GM12878 (cell line): ENCODE data around the gene PTPRS. TPM values are rescaled to one million over a fixed set of nuclear protein-coding genes. Genes with fewer than 3 reads are reported as not detected.

Source experiments
- ATAC-seq: fragments of 200-7000 bp; cut with Tn5 transposase; 3 replicates; pipeline ENCODE4 v1.9.1; 2020; ENCODE audit warnings: mild to moderate bottlenecking, moderate library complexity
- BruUV-seq: library from RNA; stranded (reverse); fragments of 400-500 nt; replicated peaks from 2 replicates; lab custom pipeline; 2021; lab: Mats Ljungman, UMichigan
- CTCF ChIA-PET: fragments of 300-600 bp; sonication (Branson Sonifier 250); formaldehyde crosslinking; extraction: SDS; loops from one replicate; lab custom pipeline; 2021; ENCODE audit warnings: inconsistent platforms; lab: Yijun Ruan, JAX
- POLR2A ChIA-PET: fragments of 350-600 bp; formaldehyde crosslinking; extraction: SDS; loops from one replicate; lab custom pipeline; 2021; ENCODE audit warnings: inconsistent platforms; lab: Charles Lee
- RAD21 ChIA-PET: fragments of 300-600 bp; sonication (Branson Sonifier 250); formaldehyde crosslinking; loops from one replicate; lab custom pipeline; 2023; ENCODE audit warnings: antibody characterized with exemption; ENCODE audit not compliant: unreplicated experiment; lab: Charles Lee
- SMC1A ChIA-PET: fragments of 300-600 bp; sonication (Branson Sonifier 250); formaldehyde crosslinking; loops from one replicate; lab custom pipeline; 2023; ENCODE audit not compliant: unreplicated experiment, uncharacterized antibody; lab: Charles Lee
- DNase-seq: peaks from one replicate; pipeline ENCODE4 v3.0.0-alpha.2; 2011; ENCODE audit warnings: low read depth, low spot score
- FAIRE-seq: peaks from 3 replicates; lab custom pipeline; 2011; peaks lifted over from hg19 to GRCh38; lab: Jason Lieb, UNC
- H2AFZ ChIP-seq: 2 replicates; pipeline ENCODE4 v1.6.0; 2011; ENCODE audit warnings: low read depth, low read length, control low read depth; ENCODE audit not compliant: control insufficient read depth
- H3K27ac ChIP-seq: 2 replicates; pipeline ENCODE4 v1.5.1; 2011; ENCODE audit warnings: control low read depth; ENCODE audit not compliant: control insufficient read depth, insufficient read depth
- H3K27me3 ChIP-seq, 2 experiments: replicated peaks in 1 of 2; 2 replicates each; pipeline versions ENCODE4 v1.6.0 to v1.6.1; 2011; ENCODE audit warnings: low read length in 1 of 2; ENCODE audit not compliant: control insufficient read depth in 2 of 2, insufficient read depth in 2 of 2
- H3K36me3 ChIP-seq, 2 experiments: 2 replicates each; pipeline ENCODE4 v1.5.1; 2011; ENCODE audit warnings: low read length in 1 of 2; ENCODE audit not compliant: control insufficient read depth in 2 of 2, insufficient read depth in 2 of 2
- H3K4me1 ChIP-seq: 2 replicates; pipeline ENCODE4 v1.6.1; 2011; ENCODE audit warnings: mild to moderate bottlenecking, low read length, moderate library complexity, mixed read lengths; ENCODE audit not compliant: control insufficient read depth, insufficient read depth
- H3K4me2 ChIP-seq: 2 replicates; pipeline ENCODE4 v1.6.0; 2011; ENCODE audit warnings: control low read depth; ENCODE audit not compliant: control insufficient read depth, insufficient read depth
- H3K4me3 ChIP-seq: fragments of 200-600 bp; sonication (generic); 2 replicates; pipeline ENCODE4 v1.5.1; 2016
- H3K79me2 ChIP-seq: 2 replicates; pipeline ENCODE4 v1.6.0; 2011; ENCODE audit warnings: low read length; ENCODE audit not compliant: control insufficient read depth, insufficient read depth
- H3K9ac ChIP-seq: 2 replicates; pipeline ENCODE4 v1.8.0; 2011; ENCODE audit warnings: low read length, control low read depth, mixed read lengths; ENCODE audit not compliant: control insufficient read depth, insufficient read depth
- H3K9me3 ChIP-seq: replicated peaks from 3 replicates; pipeline ENCODE4 v1.5.1; 2011; ENCODE audit warnings: mild to moderate bottlenecking, low read length; ENCODE audit not compliant: control insufficient read depth, insufficient read depth
- H4K20me1 ChIP-seq: 2 replicates; pipeline ENCODE4 v1.6.0; 2011; ENCODE audit not compliant: control insufficient read depth, insufficient read depth
- NBN ChIP-seq: fragments of 450-650 bp; IDR thresholded peaks from 2 replicates; pipeline ENCODE4 v1.6.1; 2016
- PAX5 ChIP-seq: IDR thresholded peaks from 2 replicates; pipeline ENCODE4 v1.6.1; 2011; ENCODE audit warnings: low read depth, low read length, borderline replicate concordance
- RAD21 ChIP-seq: IDR thresholded peaks from 2 replicates; pipeline ENCODE4 v1.6.1; 2011; ENCODE audit warnings: mild to moderate bottlenecking, low read depth, low read length, moderate library complexity; ENCODE audit not compliant: insufficient read depth
- SMARCA5 ChIP-seq: fragments of 450-650 bp; IDR thresholded peaks from 2 replicates; pipeline ENCODE4 v1.6.1; 2017; ENCODE audit warnings: mild to moderate bottlenecking
- SMC3 ChIP-seq: IDR thresholded peaks from 2 replicates; pipeline ENCODE4 v1.6.1; 2011; ENCODE audit warnings: low read length, improper control_type of control experiment, borderline replicate concordance
- YY1 ChIP-seq: IDR thresholded peaks from 2 replicates; pipeline ENCODE4 v1.6.1; 2011; ENCODE audit warnings: low read depth, mild to moderate bottlenecking, low read length
- WGBS: methylation state at CpG from one replicate; pipeline ENCODE4 v1.1.6; 2016; ENCODE audit warnings: low lambda C conversion rate; ENCODE audit not compliant: insufficient replicate concordance, insufficient coverage; ENCODE audit errors: missing lambda C conversion rate; 5-methylcytosine and 5-hydroxymethylcytosine counted together
- in situ Hi-C: fragments of 300-500 bp; cut with MboI; formaldehyde crosslinking; loops from 9 replicates; pipeline ENCODE4 v1.14.3; 2018; ENCODE audit warnings: mixed read lengths
- intact Hi-C: fragments of 100-400 bp; cut with micrococcal nuclease; formaldehyde crosslinking; loops from one replicate; pipeline ENCODE4 v1.14.2; 2022; ENCODE audit not compliant: unreplicated experiment
- polyA plus RNA-seq, 11 experiments: library from polyadenylated mRNA; depleted of rRNA in 4 of 11; unstranded in 6 of 11; stranded (reverse) in 5 of 11; fragments of >200 nt; fragmentation: Nextera tagmentation in 4 of 11; fragmentation: Illumina TruSeq in 1 of 11; extraction: Ambion mirVana in 4 of 11; extraction: Trizol in 1 of 11; gene quantifications; 1 replicate in 1 of 11; 2 replicates in 10 of 11; pipeline versions ENCODE4 v1.2.1 to v1.2.3, GENCODE V29; 2011 to 2016; ENCODE audit warnings: inconsistent platforms in 2 of 11, missing spikeins in 2 of 11, low read depth in 1 of 11
- total RNA-seq, 4 experiments: library from RNA; depleted of rRNA in 3 of 4; stranded (reverse); fragments of >200 nt in 3 of 4; fragmentation: Illumina TruSeq in 1 of 4; extraction: Trizol in 1 of 4; gene quantifications; 2 replicates each; pipeline versions ENCODE4 v1.2.1 to v1.2.3, GENCODE V29; 2013 to 2021
- TF ChIP-seq, protein P1 (sequence below): IDR thresholded peaks from 2 replicates; pipeline ENCODE4 v1.6.1; 2011; ENCODE audit warnings: borderline replicate concordance, low read depth, mild to moderate bottlenecking, moderate library complexity, low read length; ENCODE audit not compliant: insufficient read depth, poor library complexity, severe bottlenecking
- TF ChIP-seq, protein P2 (sequence below): fragments of 450-650 bp; IDR thresholded peaks from 2 replicates; pipeline ENCODE4 v1.6.1; 2016; ENCODE audit warnings: mild to moderate bottlenecking, moderate library complexity, borderline replicate concordance
- TF ChIP-seq, protein P3 (sequence below), 3 experiments: IDR thresholded peaks in 2 of 3; conservative IDR thresholded peaks in 1 of 3; 2 replicates each; pipeline ENCODE4 v1.5.1; 2011; ENCODE audit warnings: low read depth in 3 of 3, low read length in 3 of 3, mild to moderate bottlenecking in 3 of 3, control low read depth in 2 of 3, moderate library complexity in 2 of 3, inconsistent platforms in 1 of 3, mixed read lengths in 1 of 3; ENCODE audit not compliant: control insufficient read depth in 2 of 3, insufficient read depth in 1 of 3; ENCODE audit errors: extremely low read depth in 1 of 3

Gene PTPRS
- total and polyA plus RNA-seq, 10 of the 15 experiments (the other 5 are each of a cell fraction or from before 2014, with no cell fraction given): 0.09 to 32.1 (median 0.71) TPM

DNA sequence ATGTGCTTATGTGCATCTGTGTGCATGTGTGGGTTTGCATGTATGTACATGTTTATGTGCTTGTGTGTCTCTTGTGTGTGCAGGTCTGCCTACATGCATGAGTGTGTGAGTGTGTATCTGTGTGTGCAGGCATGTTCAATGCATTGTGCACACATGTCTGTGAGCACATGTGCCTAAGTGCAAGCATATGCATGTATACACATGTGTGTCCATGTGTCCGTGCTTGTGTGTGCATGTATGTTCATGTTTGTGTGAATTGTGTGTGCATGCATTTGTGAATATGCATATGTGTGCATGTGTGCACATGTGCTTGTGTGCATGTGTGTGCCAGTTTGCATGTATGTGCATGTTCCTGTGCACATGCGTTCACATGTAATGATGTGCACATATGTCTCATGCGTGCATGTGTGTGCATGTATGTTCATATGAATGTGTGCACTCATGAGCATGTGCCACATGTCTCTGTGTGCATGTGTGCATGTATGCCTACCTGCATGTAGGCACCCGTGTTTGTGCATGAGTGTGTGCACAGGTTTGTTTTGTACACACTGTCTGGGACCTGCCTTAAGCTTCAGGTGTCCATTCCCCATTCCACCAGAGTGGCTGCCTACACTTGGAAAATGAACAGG lies 32.1 kb upstream of the PTPRS start:
- Histone ChIP-seq H3K9ac (no peak overlapping the region), H3K4me2 (no peak overlapping the region), H2AFZ (no peak overlapping the region), H3K4me1 (no peaks in the 10 kb centered on the region)
- DNase-seq: no peak
- CTCF ChIA-PET: no interaction called here
- TF ChIP-seq, protein P1, sequence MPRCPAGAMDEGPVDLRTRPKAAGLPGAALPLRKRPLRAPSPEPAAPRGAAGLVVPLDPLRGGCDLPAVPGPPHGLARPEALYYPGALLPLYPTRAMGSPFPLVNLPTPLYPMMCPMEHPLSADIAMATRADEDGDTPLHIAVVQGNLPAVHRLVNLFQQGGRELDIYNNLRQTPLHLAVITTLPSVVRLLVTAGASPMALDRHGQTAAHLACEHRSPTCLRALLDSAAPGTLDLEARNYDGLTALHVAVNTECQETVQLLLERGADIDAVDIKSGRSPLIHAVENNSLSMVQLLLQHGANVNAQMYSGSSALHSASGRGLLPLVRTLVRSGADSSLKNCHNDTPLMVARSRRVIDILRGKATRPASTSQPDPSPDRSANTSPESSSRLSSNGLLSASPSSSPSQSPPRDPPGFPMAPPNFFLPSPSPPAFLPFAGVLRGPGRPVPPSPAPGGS: peak; percentile 26
- no peak for TF ChIP-seq NBN
- TF ChIP-seq, all 136 proteins: peak for 1
- H4K20me1 ChIP-seq: no peaks in the 10 kb centered on the region
- in situ Hi-C loops (no loop called here), intact Hi-C loops (no loop called here)
- H3K27me3 ChIP-seq: no peaks in the 10 kb centered on the region
- no peaks in the 10 kb centered on the region for H3K9me3 ChIP-seq
- FAIRE-seq (no peak), ATAC-seq (no peak)
- no peaks in the 10 kb centered on the region for H3K79me2 ChIP-seq
- ChIA-PET RAD21 (no interaction called here), POLR2A (no interaction called here), SMC1A (no interaction called here)
- no peak overlapping the region for H3K4me3 ChIP-seq
- WGBS: 76% methylated on average over 4 of the region's 4 CpGs
- H3K36me3 ChIP-seq: no peaks in the 10 kb centered on the region
- no peak overlapping the region for H3K27ac ChIP-seq
- no TSS peak for BruUV-seq

DNA sequence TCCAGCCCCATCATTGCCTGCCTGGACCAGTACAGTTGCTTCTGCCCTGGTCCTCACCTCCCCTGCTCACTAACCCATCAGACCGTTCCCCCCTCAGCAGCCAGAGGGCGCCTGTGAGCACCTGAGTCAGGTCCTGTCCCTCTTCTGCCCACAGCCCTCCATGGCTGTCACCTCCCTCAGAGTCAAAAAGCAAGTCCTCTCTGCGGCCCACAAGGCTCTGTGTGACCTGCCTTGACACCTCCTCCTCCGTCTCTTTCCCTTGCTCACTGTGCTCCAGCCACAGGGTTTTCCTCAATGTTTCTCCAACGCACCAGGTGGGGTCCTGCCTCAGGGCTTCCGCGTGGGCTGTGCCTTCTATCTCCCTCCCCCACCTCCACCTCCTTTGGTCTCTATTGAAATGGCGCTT lies 29.4 kb upstream of the PTPRS start:
- RAD21 ChIA-PET: no interaction called here
- no peaks in the 10 kb centered on the region for H3K9me3 ChIP-seq
- BruUV-seq: no TSS peak
- H3K27ac ChIP-seq: no peak overlapping the region
- in situ Hi-C loops (no loop called here), intact Hi-C loops (no loop called here)
- CTCF ChIA-PET: interaction anchor here (0.8 kb wide), 1 partner anchor 11 kb away, joined by 3 read pairs; no protein-coding TSS in a partner anchor
- H3K4me3 ChIP-seq: no peak overlapping the region
- no peaks in the 10 kb centered on the region for H3K27me3 ChIP-seq
- no peak overlapping the region for H3K4me2 ChIP-seq
- no peak overlapping the region for H3K9ac ChIP-seq
- H2AFZ ChIP-seq: no peak overlapping the region
- DNase-seq (no peak), FAIRE-seq (no peak), ATAC-seq (peak; percentile 81)
- SMC1A ChIA-PET: no interaction called here
- 39% methylated on average over 8 of the region's 8 CpGs for WGBS
- H3K79me2 ChIP-seq: no peaks in the 10 kb centered on the region
- H3K4me1 ChIP-seq: no peaks in the 10 kb centered on the region
- TF ChIP-seq YY1: peak; percentile 35; the same call in 1 of the 2 replicates
- TF ChIP-seq, protein P2, sequence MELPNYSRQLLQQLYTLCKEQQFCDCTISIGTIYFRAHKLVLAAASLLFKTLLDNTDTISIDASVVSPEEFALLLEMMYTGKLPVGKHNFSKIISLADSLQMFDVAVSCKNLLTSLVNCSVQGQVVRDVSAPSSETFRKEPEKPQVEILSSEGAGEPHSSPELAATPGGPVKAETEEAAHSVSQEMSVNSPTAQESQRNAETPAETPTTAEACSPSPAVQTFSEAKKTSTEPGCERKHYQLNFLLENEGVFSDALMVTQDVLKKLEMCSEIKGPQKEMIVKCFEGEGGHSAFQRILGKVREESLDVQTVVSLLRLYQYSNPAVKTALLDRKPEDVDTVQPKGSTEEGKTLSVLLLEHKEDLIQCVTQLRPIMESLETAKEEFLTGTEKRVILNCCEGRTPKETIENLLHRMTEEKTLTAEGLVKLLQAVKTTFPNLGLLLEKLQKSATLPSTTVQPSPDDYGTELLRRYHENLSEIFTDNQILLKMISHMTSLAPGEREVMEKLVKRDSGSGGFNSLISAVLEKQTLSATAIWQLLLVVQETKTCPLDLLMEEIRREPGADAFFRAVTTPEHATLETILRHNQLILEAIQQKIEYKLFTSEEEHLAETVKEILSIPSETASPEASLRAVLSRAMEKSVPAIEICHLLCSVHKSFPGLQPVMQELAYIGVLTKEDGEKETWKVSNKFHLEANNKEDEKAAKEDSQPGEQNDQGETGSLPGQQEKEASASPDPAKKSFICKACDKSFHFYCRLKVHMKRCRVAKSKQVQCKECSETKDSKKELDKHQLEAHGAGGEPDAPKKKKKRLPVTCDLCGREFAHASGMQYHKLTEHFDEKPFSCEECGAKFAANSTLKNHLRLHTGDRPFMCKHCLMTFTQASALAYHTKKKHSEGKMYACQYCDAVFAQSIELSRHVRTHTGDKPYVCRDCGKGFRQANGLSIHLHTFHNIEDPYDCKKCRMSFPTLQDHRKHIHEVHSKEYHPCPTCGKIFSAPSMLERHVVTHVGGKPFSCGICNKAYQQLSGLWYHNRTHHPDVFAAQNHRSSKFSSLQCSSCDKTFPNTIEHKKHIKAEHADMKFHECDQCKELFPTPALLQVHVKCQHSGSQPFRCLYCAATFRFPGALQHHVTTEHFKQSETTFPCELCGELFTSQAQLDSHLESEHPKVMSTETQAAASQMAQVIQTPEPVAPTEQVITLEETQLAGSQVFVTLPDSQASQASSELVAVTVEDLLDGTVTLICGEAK: no peak
- TF ChIP-seq RAD21: peak; percentile 44
- TF ChIP-seq, protein P3, sequence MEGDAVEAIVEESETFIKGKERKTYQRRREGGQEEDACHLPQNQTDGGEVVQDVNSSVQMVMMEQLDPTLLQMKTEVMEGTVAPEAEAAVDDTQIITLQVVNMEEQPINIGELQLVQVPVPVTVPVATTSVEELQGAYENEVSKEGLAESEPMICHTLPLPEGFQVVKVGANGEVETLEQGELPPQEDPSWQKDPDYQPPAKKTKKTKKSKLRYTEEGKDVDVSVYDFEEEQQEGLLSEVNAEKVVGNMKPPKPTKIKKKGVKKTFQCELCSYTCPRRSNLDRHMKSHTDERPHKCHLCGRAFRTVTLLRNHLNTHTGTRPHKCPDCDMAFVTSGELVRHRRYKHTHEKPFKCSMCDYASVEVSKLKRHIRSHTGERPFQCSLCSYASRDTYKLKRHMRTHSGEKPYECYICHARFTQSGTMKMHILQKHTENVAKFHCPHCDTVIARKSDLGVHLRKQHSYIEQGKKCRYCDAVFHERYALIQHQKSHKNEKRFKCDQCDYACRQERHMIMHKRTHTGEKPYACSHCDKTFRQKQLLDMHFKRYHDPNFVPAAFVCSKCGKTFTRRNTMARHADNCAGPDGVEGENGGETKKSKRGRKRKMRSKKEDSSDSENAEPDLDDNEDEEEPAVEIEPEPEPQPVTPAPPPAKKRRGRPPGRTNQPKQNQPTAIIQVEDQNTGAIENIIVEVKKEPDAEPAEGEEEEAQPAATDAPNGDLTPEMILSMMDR (IDR thresholded peaks at IDR 0.05 in 2 of 3, conservative IDR thresholded peaks at IDR 0.05 in 1 of 3; ENCODE audit: control insufficient read depth in 2 of 3, extremely low read depth in 1 of 3, insufficient read depth in 1 of 3, low read depth in 3 of 3, low read length in 3 of 3): peak; percentile 55 to 80 (median 72)
- peak; percentile 42; the same call in 1 of the 2 replicates for TF ChIP-seq SMC3
- TF ChIP-seq PAX5: no peak
- 0 out of 2 replicates have a peak, but pooled peaks have one; percentile 62 for TF ChIP-seq SMARCA5
- H4K20me1 ChIP-seq: no peaks in the 10 kb centered on the region
- no peaks in the 10 kb centered on the region for H3K36me3 ChIP-seq
- POLR2A ChIA-PET: no interaction called here
